Stimulated activated CD8-positive, alpha-beta memory T cell treated with anti-CD3 and anti-CD28 coated beads, Interleukin-7, amount 100 ng/mL, for 1 hour (primary cell): ENCODE data around the gene TSBP1.
"Not testable (repeated sequence)": the region's sequence is repeated elsewhere in the genome, so short reads cannot be mapped to it uniquely, and the experiment has no call there.

ENCODE experiments used
- DNase-seq, 2 donors: peaks; one replicate each; pipeline ENCODE4 v3.0.0-alpha.2; 2020; ENCODE audit warnings: low read depth in 2 of 2

TSBP1 gene

GRCh38 chr6:32375739-32376529 is 4.2 kb upstream of the TSBP1 start:
- no peak for DNase-seq

GRCh38 chr6:32371229-32371628 is 474 bp downstream of the TSBP1 start:
- no peak for DNase-seq

- no peak for DNase-seq
Measured at GRCh38 chr6:32370505-32370904, 1.2 kb downstream of the TSBP1 start.

GRCh38 chr6:32369660-32370059 is 2.0 kb downstream of the TSBP1 start:
- no peak for DNase-seq

- DNase-seq = no peak
Measured at GRCh38 chr6:32367644-32368043, 4.1 kb downstream of the TSBP1 start.

GRCh38 chr6:32359225-32359624 is 12.5 kb downstream of the TSBP1 start:
- DNase-seq = not testable (repeated sequence)

GRCh38 chr6:32358548-32358947 is 13.2 kb downstream of the TSBP1 start:
- DNase-seq = not testable (repeated sequence)

GRCh38 chr6:32355018-32355417 is 16.7 kb downstream of the TSBP1 start:
- DNase-seq = no peak

GRCh38 chr6:32353348-32353747 is 18.4 kb downstream of the TSBP1 start:
- no peak for DNase-seq

GRCh38 chr6:32340242-32340641 is 31.5 kb downstream of the TSBP1 start:
- no peak for DNase-seq

GRCh38 chr6:32337186-32337805 is 34.4 kb downstream of the TSBP1 start:
- DNase-seq = no peak

- no peak for DNase-seq
Measured at GRCh38 chr6:32332433-32332832, 39.3 kb downstream of the TSBP1 start.

- DNase-seq = no peak
Measured at GRCh38 chr6:32329141-32329540, 42.6 kb downstream of the TSBP1 start.

- no peak for DNase-seq
Measured at GRCh38 chr6:32327103-32327502, 44.6 kb downstream of the TSBP1 start.

- DNase-seq = no peak
Measured at GRCh38 chr6:32318501-32318900, 53.2 kb downstream of the TSBP1 start.

GRCh38 chr6:32317541-32317940 is 54.2 kb downstream of the TSBP1 start:
- DNase-seq = no peak

- no peak for DNase-seq
Measured at GRCh38 chr6:32313964-32314363, 57.7 kb downstream of the TSBP1 start.

- DNase-seq = no peak
Measured at GRCh38 chr6:32298632-32299336, 72.9 kb downstream of the TSBP1 start.

- DNase-seq = not testable (repeated sequence)
Measured at GRCh38 chr6:32294980-32295379, 76.7 kb downstream of the TSBP1 start.

GRCh38 chr6:32294566-32294965 is 77.1 kb downstream of the TSBP1 start:
- DNase-seq = no peak

- DNase-seq = no peak
Measured at GRCh38 chr6:32293695-32294094, 78.0 kb downstream of the TSBP1 start.

GRCh38 chr6:32291543-32291942 is 80.2 kb downstream of the TSBP1 start:
- DNase-seq = no peak
